ENCODE results near the gene EN2.

EN2 gene

GRCh38 chr7:155414547-155415492, 43.1 kb upstream of the EN2 start:
- Histone ChIP-seq H3K27me3 (replicated peaks in 2 of 5; ENCODE audit: control insufficient read depth in 4 of 5, insufficient read depth in 5 of 5, low read length in 4 of 5) (peaks cover 0 to 59% (median 26%) of the 10 kb centered on the region in 5 experiments), H3K36me3 (ENCODE audit: control insufficient read depth in 4 of 4, insufficient read depth in 4 of 4, low read length in 3 of 4) (no peaks in the 10 kb centered on the region), H3K4me3 (ENCODE audit: control insufficient read depth in 1 of 7, extremely low read depth in 1 of 7, insufficient read depth in 4 of 7, low read depth in 2 of 7, low read length in 6 of 7) (no peak overlapping the region), H3K4me1 (ENCODE audit: control extremely low read depth in 1 of 4, control insufficient read depth in 4 of 4, insufficient read depth in 4 of 4, low read length in 3 of 4) (no peaks in the 10 kb centered on the region), H3K9me3 (ENCODE audit: control extremely low read depth in 1 of 5, control insufficient read depth in 4 of 5, insufficient read depth in 2 of 5, low read depth in 1 of 5, low read length in 4 of 5) (no peaks in the 10 kb centered on the region), H3K27ac (ENCODE audit: insufficient read depth in 1 of 2, low read depth in 1 of 2, low read length in 2 of 2, poor library complexity in 1 of 2, severe bottlenecking in 2 of 2) (no peak overlapping the region)
- WGBS (ENCODE audit: insufficient coverage): 91% methylated on average over 21 of the region's 24 CpGs
- no peak for DNase-seq
- ChIA-PET POLR2A (no interaction called here), CTCF (no interaction called here)

- Histone ChIP-seq H3K4me1 (ENCODE audit: control extremely low read depth in 1 of 4, control insufficient read depth in 4 of 4, insufficient read depth in 4 of 4, low read length in 3 of 4) (no peaks in the 10 kb centered on the region), H3K27me3 (replicated peaks in 2 of 5; ENCODE audit: control insufficient read depth in 4 of 5, insufficient read depth in 5 of 5, low read length in 4 of 5) (peaks cover 0 to 55% (median 17%) of the 10 kb centered on the region in 5 experiments), H3K27ac (ENCODE audit: insufficient read depth in 1 of 2, low read depth in 1 of 2, low read length in 2 of 2, poor library complexity in 1 of 2, severe bottlenecking in 2 of 2) (no peak overlapping the region), H3K36me3 (ENCODE audit: control insufficient read depth in 4 of 4, insufficient read depth in 4 of 4, low read length in 3 of 4) (no peaks in the 10 kb centered on the region), H3K9me3 (ENCODE audit: control extremely low read depth in 1 of 5, control insufficient read depth in 4 of 5, insufficient read depth in 2 of 5, low read depth in 1 of 5, low read length in 4 of 5) (peaks cover 0 to 1% (median 0%) of the 10 kb centered on the region in 5 experiments), H3K4me3 (ENCODE audit: control insufficient read depth in 1 of 7, extremely low read depth in 1 of 7, insufficient read depth in 4 of 7, low read depth in 2 of 7, low read length in 6 of 7) (no peak overlapping the region)
- CTCF ChIA-PET: interaction anchor here (1.9 kb wide), 1 partner anchor 12 kb away, joined by 5 read pairs; no protein-coding TSS in a partner anchor
- 90% methylated on average over 13 of the region's 17 CpGs for WGBS (ENCODE audit: insufficient coverage)
- POLR2A ChIA-PET: no interaction called here
- no peak for DNase-seq
Observed at GRCh38 chr7:155416646-155417380, 41.1 kb upstream of the EN2 start.

GRCh38 chr7:155418304-155418703, 39.6 kb upstream of the EN2 start:
- no peaks in the 10 kb centered on the region for H3K36me3 ChIP-seq (ENCODE audit: control insufficient read depth in 4 of 4, insufficient read depth in 4 of 4, low read length in 3 of 4)
- peaks cover 0 to 1% (median 0%) of the 10 kb centered on the region in 5 experiments for H3K9me3 ChIP-seq (ENCODE audit: control extremely low read depth in 1 of 5, control insufficient read depth in 4 of 5, insufficient read depth in 2 of 5, low read depth in 1 of 5, low read length in 4 of 5)
- H3K27ac ChIP-seq (ENCODE audit: insufficient read depth in 1 of 2, low read depth in 1 of 2, low read length in 2 of 2, poor library complexity in 1 of 2, severe bottlenecking in 2 of 2): no peak overlapping the region
- H3K27me3 ChIP-seq (replicated peaks in 2 of 5; ENCODE audit: control insufficient read depth in 4 of 5, insufficient read depth in 5 of 5, low read length in 4 of 5): peaks cover 0 to 52% (median 10%) of the 10 kb centered on the region in 5 experiments
- 88% methylated on average over 12 of the region's 12 CpGs for WGBS (ENCODE audit: insufficient coverage)
- CTCF ChIA-PET: interaction anchor here (0.9 to 1.9 kb wide), 2 partner anchors 14 to 62 kb away, joined by 3 to 5 read pairs; no protein-coding TSS in a partner anchor
- DNase-seq: no peak
- H3K4me3 ChIP-seq (ENCODE audit: control insufficient read depth in 1 of 7, extremely low read depth in 1 of 7, insufficient read depth in 4 of 7, low read depth in 2 of 7, low read length in 6 of 7): no peak overlapping the region
- POLR2A ChIA-PET: no interaction called here
- no peaks in the 10 kb centered on the region for H3K4me1 ChIP-seq (ENCODE audit: control extremely low read depth in 1 of 4, control insufficient read depth in 4 of 4, insufficient read depth in 4 of 4, low read length in 3 of 4)

GRCh38 chr7:155418941-155419755, 38.8 kb upstream of the EN2 start:
- Histone ChIP-seq H3K27me3 (replicated peaks in 2 of 5; ENCODE audit: control insufficient read depth in 4 of 5, insufficient read depth in 5 of 5, low read length in 4 of 5) (peaks cover 0 to 53% (median 9%) of the 10 kb centered on the region in 5 experiments), H3K4me3 (ENCODE audit: control insufficient read depth in 1 of 7, extremely low read depth in 1 of 7, insufficient read depth in 4 of 7, low read depth in 2 of 7, low read length in 6 of 7) (no peak overlapping the region), H3K4me1 (ENCODE audit: control extremely low read depth in 1 of 4, control insufficient read depth in 4 of 4, insufficient read depth in 4 of 4, low read length in 3 of 4) (no peaks in the 10 kb centered on the region), H3K9me3 (ENCODE audit: control extremely low read depth in 1 of 5, control insufficient read depth in 4 of 5, insufficient read depth in 2 of 5, low read depth in 1 of 5, low read length in 4 of 5) (peaks cover 0 to 1% (median 0%) of the 10 kb centered on the region in 5 experiments), H3K27ac (ENCODE audit: insufficient read depth in 1 of 2, low read depth in 1 of 2, low read length in 2 of 2, poor library complexity in 1 of 2, severe bottlenecking in 2 of 2) (no peak overlapping the region), H3K36me3 (ENCODE audit: control insufficient read depth in 4 of 4, insufficient read depth in 4 of 4, low read length in 3 of 4) (no peaks in the 10 kb centered on the region)
- WGBS (ENCODE audit: insufficient coverage): 95% methylated on average over 12 of the region's 16 CpGs
- DNase-seq: no peak
- POLR2A ChIA-PET: no interaction called here
- CTCF ChIA-PET: no interaction called here

GRCh38 chr7:155420116-155420515, 37.8 kb upstream of the EN2 start:
- H3K27me3 ChIP-seq (replicated peaks in 2 of 5; ENCODE audit: control insufficient read depth in 4 of 5, insufficient read depth in 5 of 5, low read length in 4 of 5): peaks cover 0 to 61% (median 9%) of the 10 kb centered on the region in 5 experiments
- 85% methylated on average over 8 of the region's 8 CpGs for WGBS (ENCODE audit: insufficient coverage)

GRCh38 chr7:155422151-155422550, 35.8 kb upstream of the EN2 start:
- peaks cover 0 to 74% (median 16%) of the 10 kb centered on the region in 5 experiments for H3K27me3 ChIP-seq (replicated peaks in 2 of 5; ENCODE audit: control insufficient read depth in 4 of 5, insufficient read depth in 5 of 5, low read length in 4 of 5)
- no peaks in the 10 kb centered on the region for H3K4me1 ChIP-seq (ENCODE audit: control extremely low read depth in 1 of 4, control insufficient read depth in 4 of 4, insufficient read depth in 4 of 4, low read length in 3 of 4)
- POLR2A ChIA-PET: no interaction called here
- WGBS (ENCODE audit: insufficient coverage): 80% methylated on average over 8 of the region's 10 CpGs
- H3K9me3 ChIP-seq (ENCODE audit: control extremely low read depth in 1 of 5, control insufficient read depth in 4 of 5, insufficient read depth in 2 of 5, low read depth in 1 of 5, low read length in 4 of 5): peaks cover 0 to 1% (median 0%) of the 10 kb centered on the region in 5 experiments
- CTCF ChIA-PET: no interaction called here
- DNase-seq: no peak
- H3K36me3 ChIP-seq (ENCODE audit: control insufficient read depth in 4 of 4, insufficient read depth in 4 of 4, low read length in 3 of 4): no peaks in the 10 kb centered on the region
- H3K27ac ChIP-seq (ENCODE audit: insufficient read depth in 1 of 2, low read depth in 1 of 2, low read length in 2 of 2, poor library complexity in 1 of 2, severe bottlenecking in 2 of 2): no peak overlapping the region
- H3K4me3 ChIP-seq (ENCODE audit: control insufficient read depth in 1 of 7, extremely low read depth in 1 of 7, insufficient read depth in 4 of 7, low read depth in 2 of 7, low read length in 6 of 7): no peak overlapping the region

More at GRCh38 chr7:155420116-155420515, 37.8 kb upstream of the EN2 start:
- Histone ChIP-seq H3K4me1 (ENCODE audit: control extremely low read depth in 1 of 4, control insufficient read depth in 4 of 4, insufficient read depth in 4 of 4, low read length in 3 of 4) (no peaks in the 10 kb centered on the region), H3K27ac (ENCODE audit: insufficient read depth in 1 of 2, low read depth in 1 of 2, low read length in 2 of 2, poor library complexity in 1 of 2, severe bottlenecking in 2 of 2) (no peak overlapping the region), H3K4me3 (ENCODE audit: control insufficient read depth in 1 of 7, extremely low read depth in 1 of 7, insufficient read depth in 4 of 7, low read depth in 2 of 7, low read length in 6 of 7) (no peak overlapping the region), H3K9me3 (ENCODE audit: control extremely low read depth in 1 of 5, control insufficient read depth in 4 of 5, insufficient read depth in 2 of 5, low read depth in 1 of 5, low read length in 4 of 5) (peaks cover 0 to 1% (median 0%) of the 10 kb centered on the region in 5 experiments), H3K36me3 (ENCODE audit: control insufficient read depth in 4 of 4, insufficient read depth in 4 of 4, low read length in 3 of 4) (no peaks in the 10 kb centered on the region)
- DNase-seq: no peak
- ChIA-PET POLR2A (no interaction called here), CTCF (no interaction called here)

Measured in common myeloid progenitor, CD34-positive (primary cell).